Activated CD8-positive, alpha-beta memory T cell treated with anti-CD3 and anti-CD28 coated beads, Interleukin-2, amount 50 U/mL, for 1 hour (primary cell): ENCODE measurements around the gene OPHN1.
"Not testable (repeated sequence)": the region's sequence is repeated elsewhere in the genome, so short reads cannot be mapped to it uniquely, and the experiment has no call there.

Experiments
- DNase-seq: peaks from one replicate; pipeline ENCODE4 v3.0.0-alpha.2; 2020; ENCODE audit errors: extremely low read depth

The OPHN1 gene

GRCh38 chrX:68358679-68359078, 74.6 kb downstream of the OPHN1 start:
- DNase-seq = no peak

GRCh38 chrX:68355629-68355920, 77.7 kb downstream of the OPHN1 start:
- DNase-seq = no peak

GRCh38 chrX:68354879-68355628, 78.2 kb downstream of the OPHN1 start:
- no peak for DNase-seq

- DNase-seq = no peak
Measured at GRCh38 chrX:68345025-68345424, 88.3 kb downstream of the OPHN1 start.

- no peak for DNase-seq
Measured at GRCh38 chrX:68343551-68343950, 89.7 kb downstream of the OPHN1 start.

GRCh38 chrX:68332201-68332731, 101.0 kb downstream of the OPHN1 start:
- DNase-seq = no peak

- not testable (repeated sequence) for DNase-seq
Measured at GRCh38 chrX:68326841-68327240, 106.5 kb downstream of the OPHN1 start.

GRCh38 chrX:68307769-68308168, 125.5 kb downstream of the OPHN1 start:
- DNase-seq = no peak

GRCh38 chrX:68304602-68305001, 128.7 kb downstream of the OPHN1 start:
- no peak for DNase-seq

GRCh38 chrX:68299898-68300297, 133.4 kb downstream of the OPHN1 start:
- DNase-seq = no peak

- DNase-seq = no peak
Measured at GRCh38 chrX:68292471-68292870, 140.8 kb downstream of the OPHN1 start.

- no peak for DNase-seq
Measured at GRCh38 chrX:68288127-68288526, 145.2 kb downstream of the OPHN1 start.

GRCh38 chrX:68287419-68287818, 145.9 kb downstream of the OPHN1 start:
- no peak for DNase-seq

- no peak for DNase-seq
Measured at GRCh38 chrX:68286980-68287379, 146.3 kb downstream of the OPHN1 start.

GRCh38 chrX:68286076-68286475, 147.2 kb downstream of the OPHN1 start:
- no peak for DNase-seq

GRCh38 chrX:68284281-68284904, 148.9 kb downstream of the OPHN1 start:
- DNase-seq = no peak

- DNase-seq = no peak
Measured at GRCh38 chrX:68273887-68274286, 159.4 kb downstream of the OPHN1 start.

GRCh38 chrX:68264793-68265192, 168.5 kb downstream of the OPHN1 start:
- DNase-seq = not testable (repeated sequence)

- DNase-seq = no peak
Measured at GRCh38 chrX:68261060-68261672, 172.1 kb downstream of the OPHN1 start.

GRCh38 chrX:68256990-68257389, 176.3 kb downstream of the OPHN1 start:
- no peak for DNase-seq

GRCh38 chrX:68254738-68255645, 178.3 kb downstream of the OPHN1 start:
- DNase-seq = no peak

- no peak for DNase-seq
Measured at GRCh38 chrX:68252664-68253063, 180.6 kb downstream of the OPHN1 start.
